Spleen (tissue), 7 donors: Measurements from ENCODE around the gene FCAMR.
A peak's percentile ranks its signal among the peaks of the same experiment; 100 is the strongest.

ENCODE experiments used
- CTCF ChIP-seq, 11 experiments: fragments of 200-600 bp in 7 of 11; fragments of 450-650 bp in 4 of 11; sonication (generic) in 4 of 11; IDR thresholded peaks in 8 of 11; conservative IDR thresholded peaks in 3 of 11; 1 replicate in 7 of 11; 2 replicates in 4 of 11; pipeline versions ENCODE4 v1.4.0 to v1.8.0; 2016 to 2021; ENCODE audit warnings: antibody characterized with exemption in 11 of 11, inconsistent platforms in 4 of 11, mild to moderate bottlenecking in 1 of 11
- POLR2A ChIP-seq, 3 donors: fragments of 450-650 bp; IDR thresholded peaks; one replicate each; pipeline ENCODE4 v1.5.1; 2017; ENCODE audit warnings: antibody characterized with exemption in 3 of 3, mild to moderate bottlenecking in 1 of 3
- POLR2AphosphoS5 ChIP-seq, 3 donors: sonication (generic); formaldehyde crosslinking; IDR thresholded peaks; one replicate each; pipeline ENCODE4 v1.5.1; 2017; ENCODE audit warnings: antibody characterized with exemption in 3 of 3
- donor health status: DM: no; HTN: no; CAD: no; lungs with moderate emphysema.
- donor health status: DM: no; HTN: no; CAD: no.
- donor health status: DM: no; HTN: no; CAD: no.

GRCh38 chr1:206930210-206930798 is 40.0 kb downstream of the FCAMR start:
- TF ChIP-seq CTCF (IDR thresholded peaks at IDR 0.05 in 8 of 11, conservative IDR thresholded peaks at IDR 0.05 in 3 of 11) (peak in 1 of 11 experiments; percentile 10), POLR2A (IDR thresholded peaks at IDR 0.05) (peak; percentile 14 to 57 (median 20)), POLR2AphosphoS5 (IDR thresholded peaks at IDR 0.05) (peak; percentile 82 to 94 (median 86))
